Mammary epithelial cell (primary cell): ENCODE measurements around the gene PLCH1.

Experiments used
- EZH2 ChIP-seq: IDR thresholded peaks from 2 replicates; pipeline ENCODE4 v1.6.1; 2012; ENCODE audit warnings: low read length, inconsistent platforms, borderline replicate concordance
- TF ChIP-seq, protein P1 (sequence below), 2 donors: IDR thresholded peaks in 1 of 2; conservative IDR thresholded peaks in 1 of 2; 2 replicates each; pipeline ENCODE4 v1.5.1; 2011 to 2012; ENCODE audit warnings: inconsistent platforms in 2 of 2, low read length in 2 of 2, mild to moderate bottlenecking in 2 of 2, control low read depth in 1 of 2, low read depth in 1 of 2; ENCODE audit not compliant: insufficient read depth in 1 of 2; ENCODE audit errors: extremely low read depth in 1 of 2

GRCh38 chr3:155496206-155496605, 248.7 kb downstream of the PLCH1 start:
- no peak for TF ChIP-seq EZH2
- TF ChIP-seq, protein P1, sequence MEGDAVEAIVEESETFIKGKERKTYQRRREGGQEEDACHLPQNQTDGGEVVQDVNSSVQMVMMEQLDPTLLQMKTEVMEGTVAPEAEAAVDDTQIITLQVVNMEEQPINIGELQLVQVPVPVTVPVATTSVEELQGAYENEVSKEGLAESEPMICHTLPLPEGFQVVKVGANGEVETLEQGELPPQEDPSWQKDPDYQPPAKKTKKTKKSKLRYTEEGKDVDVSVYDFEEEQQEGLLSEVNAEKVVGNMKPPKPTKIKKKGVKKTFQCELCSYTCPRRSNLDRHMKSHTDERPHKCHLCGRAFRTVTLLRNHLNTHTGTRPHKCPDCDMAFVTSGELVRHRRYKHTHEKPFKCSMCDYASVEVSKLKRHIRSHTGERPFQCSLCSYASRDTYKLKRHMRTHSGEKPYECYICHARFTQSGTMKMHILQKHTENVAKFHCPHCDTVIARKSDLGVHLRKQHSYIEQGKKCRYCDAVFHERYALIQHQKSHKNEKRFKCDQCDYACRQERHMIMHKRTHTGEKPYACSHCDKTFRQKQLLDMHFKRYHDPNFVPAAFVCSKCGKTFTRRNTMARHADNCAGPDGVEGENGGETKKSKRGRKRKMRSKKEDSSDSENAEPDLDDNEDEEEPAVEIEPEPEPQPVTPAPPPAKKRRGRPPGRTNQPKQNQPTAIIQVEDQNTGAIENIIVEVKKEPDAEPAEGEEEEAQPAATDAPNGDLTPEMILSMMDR (conservative IDR thresholded peaks at IDR 0.05 in 1 of 2, IDR thresholded peaks at IDR 0.05 in 1 of 2; ENCODE audit: extremely low read depth in 1 of 2, insufficient read depth in 1 of 2, low read depth in 1 of 2, low read length in 2 of 2): no peak
